Sigmoid colon (tissue), 7 donors: ENCODE measurements around the gene SIRT2. TPM values are rescaled to one million over a fixed set of nuclear protein-coding genes. Genes with fewer than 3 reads are reported as not detected.

Source experiments
- DNase-seq: peaks from one replicate; pipeline ENCODE4 v3.0.0-alpha.2; 2019
- H3K27ac ChIP-seq, 4 donors: fragments of 200-600 bp; sonication (generic); one replicate each; pipeline ENCODE4 v1.5.1; 2016 to 2019; ENCODE audit warnings: mild to moderate bottlenecking in 1 of 4
- H3K27me3 ChIP-seq, 3 donors: fragments of 200-600 bp; sonication (generic); one replicate each; pipeline ENCODE4 v1.5.1; 2019; ENCODE audit warnings: mild to moderate bottlenecking in 1 of 3
- H3K36me3 ChIP-seq, 4 donors: fragments of 200-600 bp; sonication (generic); one replicate each; pipeline ENCODE4 v1.5.1; 2016 to 2019
- H3K4me1 ChIP-seq, 4 donors: fragments of 200-600 bp; sonication (generic); one replicate each; pipeline ENCODE4 v1.5.1; 2017 to 2019
- H3K4me3 ChIP-seq, 4 donors: fragments of 200-600 bp; sonication (generic); one replicate each; pipeline ENCODE4 v1.5.1; 2017 to 2019; ENCODE audit warnings: mild to moderate bottlenecking in 2 of 4, moderate library complexity in 1 of 4
- H3K9me3 ChIP-seq, 4 donors: fragments of 200-600 bp in 3 of 4; sonication (generic) in 3 of 4; one replicate each; pipeline versions ENCODE4 v1.5.1 to v1.6.1; 2013 to 2019
- EP300 ChIP-seq, 4 donors: sonication (generic); formaldehyde crosslinking; IDR thresholded peaks; one replicate each; pipeline ENCODE4 v1.6.1; 2017; ENCODE audit warnings: antibody characterized with exemption in 4 of 4
- POLR2A ChIP-seq, 2 donors: fragments of 450-650 bp; IDR thresholded peaks; one replicate each; pipeline ENCODE4 v1.6.1; 2016; ENCODE audit warnings: antibody characterized with exemption in 2 of 2, mild to moderate bottlenecking in 2 of 2, moderate library complexity in 2 of 2
- POLR2AphosphoS5 ChIP-seq, 4 donors: sonication (generic); formaldehyde crosslinking; IDR thresholded peaks; one replicate each; pipeline ENCODE4 v1.6.1; 2017; ENCODE audit warnings: antibody characterized with exemption in 4 of 4
- WGBS, 2 donors: extraction: QIAGEN DNeasy Blood & Tissue Kit; methylation state at CpG; one replicate each; pipeline ENCODE4 v1.1.7; 2013; 5-methylcytosine and 5-hydroxymethylcytosine counted together
- intact Hi-C: fragments of 100-400 bp; cut with DNase I; formaldehyde crosslinking; loops from one replicate; pipeline ENCODE4 v1.15.1; 2023
- polyA plus RNA-seq, 3 donors: library from polyadenylated mRNA; stranded (reverse); fragments of 200-250 nt; gene quantifications; one replicate each; pipeline ENCODE4 v1.2.3, GENCODE V29; 2013
- total RNA-seq, 4 donors: library from RNA; depleted of rRNA; stranded (reverse); fragments of >200 nt; gene quantifications; one replicate each; pipeline ENCODE4 v1.1.0, GENCODE V29; 2016
- TF ChIP-seq, protein P1 (sequence below), 4 experiments: fragments of 450-650 bp in 3 of 4; fragments of 200-600 bp in 1 of 4; IDR thresholded peaks; one replicate each; pipeline ENCODE4 v1.5.1; 2016 to 2019; ENCODE audit warnings: antibody characterized with exemption in 4 of 4, mild to moderate bottlenecking in 3 of 4, moderate library complexity in 2 of 4
- donor health status: healthy with polysubstance abuse.
- donor health status: Bipolar disorder and iron deficiency.
- donor health status: healthy.

The SIRT2 gene
- total and polyA plus RNA-seq, 7 donors = 36.2 to 92.7 (median 65.5) TPM

DNA sequence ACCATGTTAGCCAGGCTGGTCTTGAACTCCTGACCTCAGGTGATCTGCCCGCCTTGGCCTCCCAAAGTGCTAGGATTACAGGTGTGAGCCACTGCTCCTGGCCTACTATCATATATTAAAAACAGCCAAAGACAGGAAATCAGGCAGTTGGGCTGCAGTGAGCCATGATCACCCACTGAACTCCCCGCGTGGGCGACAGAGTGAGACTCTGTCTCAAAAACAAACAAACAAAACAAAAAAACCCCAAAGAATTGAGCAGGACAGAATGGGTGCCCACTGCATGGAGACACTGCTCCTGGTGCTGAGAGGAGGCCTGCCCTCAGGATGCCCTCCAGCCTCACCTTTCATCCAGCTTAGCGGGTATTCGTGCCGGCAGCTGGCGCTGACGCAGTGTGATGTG lies 16.1 kb downstream of the SIRT2 start:
- H3K9me3 ChIP-seq = no peaks in the 10 kb centered on the region
- no peak for DNase-seq
- no peak overlapping the region for H3K4me3 ChIP-seq
- H3K4me1 ChIP-seq = peaks cover 0 to 12% (median 8%) of the 10 kb centered on the region in 4 donors
- peaks cover 15 to 61% (median 25%) of the 10 kb centered on the region in 4 donors for H3K36me3 ChIP-seq
- WGBS, 2 donors = 92 to 96% methylated on average over 9 of the region's 9 CpGs
- H3K27me3 ChIP-seq = no peaks in the 10 kb centered on the region
- intact Hi-C loops = no loop called here
- TF ChIP-seq POLR2AphosphoS5 (IDR thresholded peaks at IDR 0.05) (no peak), EP300 (IDR thresholded peaks at IDR 0.05) (no peak), POLR2A (IDR thresholded peaks at IDR 0.05) (no peak)
- TF ChIP-seq, protein P1, sequence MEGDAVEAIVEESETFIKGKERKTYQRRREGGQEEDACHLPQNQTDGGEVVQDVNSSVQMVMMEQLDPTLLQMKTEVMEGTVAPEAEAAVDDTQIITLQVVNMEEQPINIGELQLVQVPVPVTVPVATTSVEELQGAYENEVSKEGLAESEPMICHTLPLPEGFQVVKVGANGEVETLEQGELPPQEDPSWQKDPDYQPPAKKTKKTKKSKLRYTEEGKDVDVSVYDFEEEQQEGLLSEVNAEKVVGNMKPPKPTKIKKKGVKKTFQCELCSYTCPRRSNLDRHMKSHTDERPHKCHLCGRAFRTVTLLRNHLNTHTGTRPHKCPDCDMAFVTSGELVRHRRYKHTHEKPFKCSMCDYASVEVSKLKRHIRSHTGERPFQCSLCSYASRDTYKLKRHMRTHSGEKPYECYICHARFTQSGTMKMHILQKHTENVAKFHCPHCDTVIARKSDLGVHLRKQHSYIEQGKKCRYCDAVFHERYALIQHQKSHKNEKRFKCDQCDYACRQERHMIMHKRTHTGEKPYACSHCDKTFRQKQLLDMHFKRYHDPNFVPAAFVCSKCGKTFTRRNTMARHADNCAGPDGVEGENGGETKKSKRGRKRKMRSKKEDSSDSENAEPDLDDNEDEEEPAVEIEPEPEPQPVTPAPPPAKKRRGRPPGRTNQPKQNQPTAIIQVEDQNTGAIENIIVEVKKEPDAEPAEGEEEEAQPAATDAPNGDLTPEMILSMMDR (IDR thresholded peaks at IDR 0.05) = no peak
- no peak overlapping the region for H3K27ac ChIP-seq

GRCh38 chr19:38880882-38881609 lies 18.4 kb downstream of the SIRT2 start:
- no peak for DNase-seq
- peaks cover 13 to 53% (median 25%) of the 10 kb centered on the region in 4 donors for H3K36me3 ChIP-seq
- H3K4me3 ChIP-seq = no peak overlapping the region
- intact Hi-C loops = no loop called here
- H3K27ac ChIP-seq = no peak overlapping the region
- no peaks in the 10 kb centered on the region for H3K9me3 ChIP-seq
- H3K4me1 ChIP-seq = peaks cover 0 to 6% (median 4%) of the 10 kb centered on the region in 4 donors
- WGBS, 2 donors = 94 to 95% methylated on average over 19 of the region's 19 CpGs
- TF ChIP-seq POLR2AphosphoS5 (IDR thresholded peaks at IDR 0.05) (no peak), EP300 (IDR thresholded peaks at IDR 0.05) (no peak), POLR2A (IDR thresholded peaks at IDR 0.05) (no peak)
- TF ChIP-seq, protein P1 (IDR thresholded peaks at IDR 0.05) = no peak
- no peaks in the 10 kb centered on the region for H3K27me3 ChIP-seq

DNA sequence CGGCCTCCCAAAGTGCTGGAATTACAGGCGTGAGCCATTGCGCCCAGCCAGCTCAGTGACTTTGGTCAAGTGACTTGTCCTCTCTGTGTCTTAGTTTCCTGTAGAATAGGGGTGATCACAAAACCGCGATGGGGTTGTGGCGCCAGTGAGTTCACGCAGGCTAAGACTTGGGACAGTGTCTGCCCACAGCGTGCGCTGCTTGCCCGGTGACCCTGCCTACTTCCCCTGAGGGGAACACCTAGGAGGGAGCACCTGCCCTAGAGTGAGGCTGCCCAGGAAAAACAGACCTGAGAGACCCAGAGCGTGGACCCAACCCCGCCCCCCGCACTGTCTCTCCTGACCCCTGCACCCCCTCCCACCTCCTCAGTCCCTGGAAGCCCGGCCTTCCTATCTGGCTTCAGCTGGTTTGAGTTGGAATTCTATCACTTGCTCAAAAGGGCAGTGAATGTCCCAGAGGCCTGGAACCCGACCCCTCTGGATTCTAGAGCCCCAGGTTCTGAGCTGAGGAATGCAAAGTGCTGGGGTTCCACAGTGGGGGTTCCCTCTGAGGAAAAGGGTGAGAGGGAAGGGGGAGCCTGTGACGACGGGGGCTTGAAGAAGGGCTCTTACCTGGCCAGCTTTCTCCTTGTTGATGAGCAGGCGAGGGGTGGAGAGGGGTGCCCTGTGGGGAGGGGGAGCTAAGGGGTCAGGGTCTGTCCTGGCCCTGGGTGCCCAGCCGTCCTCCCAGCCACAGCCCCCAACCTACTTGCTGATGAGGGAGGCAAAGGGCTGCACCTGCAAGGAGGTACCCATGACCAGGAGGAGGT lies 19.1 kb downstream of the SIRT2 start:
- no peaks in the 10 kb centered on the region for H3K27me3 ChIP-seq
- H3K27ac ChIP-seq = no peak overlapping the region
- no peaks in the 10 kb centered on the region for H3K4me1 ChIP-seq
- intact Hi-C loops = no loop called here
- H3K36me3 ChIP-seq = peaks cover 13 to 53% (median 25%) of the 10 kb centered on the region in 4 donors
- no peak overlapping the region for H3K4me3 ChIP-seq
- WGBS, 2 donors = 94 to 95% methylated on average over 19 of the region's 19 CpGs
- TF ChIP-seq, protein P1 (IDR thresholded peaks at IDR 0.05) = no peak
- no peak for TF ChIP-seq POLR2A (IDR thresholded peaks at IDR 0.05)
- TF ChIP-seq EP300 (IDR thresholded peaks at IDR 0.05) = no peak
- no peak for TF ChIP-seq POLR2AphosphoS5 (IDR thresholded peaks at IDR 0.05)
- no peak for DNase-seq
- H3K9me3 ChIP-seq = no peaks in the 10 kb centered on the region

GRCh38 chr19:38879400-38879751 lies 20.0 kb downstream of the SIRT2 start:
- H3K27ac ChIP-seq = no peak overlapping the region
- H3K4me1 ChIP-seq = no peaks in the 10 kb centered on the region
- no peaks in the 10 kb centered on the region for H3K9me3 ChIP-seq
- TF ChIP-seq, protein P1 (IDR thresholded peaks at IDR 0.05) = no peak
- TF ChIP-seq POLR2A (IDR thresholded peaks at IDR 0.05) (no peak), POLR2AphosphoS5 (IDR thresholded peaks at IDR 0.05) (no peak), EP300 (IDR thresholded peaks at IDR 0.05) (no peak)
- intact Hi-C loops = no loop called here
- peaks cover 13 to 51% (median 25%) of the 10 kb centered on the region in 4 donors for H3K36me3 ChIP-seq
- no peaks in the 10 kb centered on the region for H3K27me3 ChIP-seq
- no peak for DNase-seq
- no peak overlapping the region for H3K4me3 ChIP-seq
- 61 to 82% methylated on average over 11 of the region's 11 CpGs for WGBS, 2 donors
